Skeletal muscle cell (primary cell): Measurements from ENCODE around the gene THUMPD2.

Experiments
- DNase-seq: peaks from one replicate; pipeline ENCODE4 v3.0.0-alpha.2; 2010; ENCODE audit warnings: low read depth
- H3K4me3 ChIP-seq: 2 replicates; pipeline ENCODE4 v1.5.1; 2011; ENCODE audit warnings: low read depth, mild to moderate bottlenecking, control low read depth, low read length, moderate library complexity

THUMPD2 gene

DNA sequence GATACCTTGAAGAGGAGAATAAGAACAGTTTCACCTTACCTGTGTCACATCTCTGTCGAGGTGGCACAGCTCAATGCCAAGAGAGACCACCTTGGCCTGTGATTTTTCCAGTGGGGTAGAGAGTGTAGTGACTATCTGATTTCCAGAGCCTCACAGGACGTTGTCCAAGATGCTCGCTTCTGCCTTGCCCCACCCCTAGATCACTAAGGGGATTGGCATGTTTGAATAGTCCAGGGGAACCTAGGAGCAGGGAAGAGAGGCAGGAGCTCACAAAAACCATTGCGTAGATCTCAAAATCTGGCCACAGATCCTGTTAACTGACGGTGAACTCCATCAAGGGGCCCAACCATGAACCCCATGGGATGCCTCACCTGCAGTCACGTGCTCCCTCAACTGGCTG lies 89.2 kb downstream of the THUMPD2 start:
- no peak for DNase-seq
- no peak overlapping the region for H3K4me3 ChIP-seq

DNA sequence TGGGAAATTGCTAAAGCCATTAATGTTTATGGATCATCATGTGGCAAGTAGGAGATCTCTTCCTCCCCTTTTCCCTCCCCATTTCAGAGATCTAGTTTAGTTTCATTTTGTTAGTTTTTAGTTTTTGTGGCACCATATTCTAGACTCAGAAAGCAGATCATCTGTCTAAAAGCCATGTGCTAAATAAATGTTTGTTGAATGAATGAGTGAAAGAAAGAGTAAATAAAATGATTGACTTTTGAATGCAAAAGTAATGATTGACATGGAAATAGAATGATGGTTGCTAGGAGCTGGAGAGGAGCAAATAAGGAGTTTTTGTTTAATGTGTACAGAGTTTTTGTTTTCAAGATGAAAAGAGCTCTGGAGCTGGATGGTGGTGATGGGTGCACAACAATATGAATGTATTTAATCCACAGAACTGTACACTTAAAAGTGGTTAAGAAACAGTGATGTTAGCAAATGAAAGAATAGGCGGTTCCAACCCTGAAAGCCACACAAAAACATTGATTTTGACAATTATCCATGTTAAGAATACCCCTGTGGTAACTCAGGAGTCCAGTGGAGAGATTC lies 89.7 kb downstream of the THUMPD2 start:
- no peak for DNase-seq
- H3K4me3 ChIP-seq = no peak overlapping the region

DNA sequence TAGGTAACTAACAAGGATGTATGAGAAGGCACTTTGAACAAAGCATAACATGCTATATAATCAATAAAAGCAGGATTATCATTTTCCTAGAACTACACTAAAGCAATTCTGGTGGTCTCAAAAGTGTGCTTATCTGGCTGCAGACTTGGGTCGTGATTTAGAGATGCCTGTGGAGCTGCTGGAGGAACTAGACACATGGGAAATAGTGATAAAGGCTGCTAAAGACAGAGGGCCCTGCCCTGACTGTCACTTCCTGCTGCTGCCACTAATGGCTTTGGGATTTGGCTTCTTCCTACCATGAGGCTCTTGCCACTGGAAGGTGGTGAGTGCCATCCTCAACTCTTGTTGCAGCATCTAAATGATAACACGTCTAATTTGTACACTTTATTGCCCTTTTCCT lies 90.9 kb downstream of the THUMPD2 start:
- no peak overlapping the region for H3K4me3 ChIP-seq

DNA sequence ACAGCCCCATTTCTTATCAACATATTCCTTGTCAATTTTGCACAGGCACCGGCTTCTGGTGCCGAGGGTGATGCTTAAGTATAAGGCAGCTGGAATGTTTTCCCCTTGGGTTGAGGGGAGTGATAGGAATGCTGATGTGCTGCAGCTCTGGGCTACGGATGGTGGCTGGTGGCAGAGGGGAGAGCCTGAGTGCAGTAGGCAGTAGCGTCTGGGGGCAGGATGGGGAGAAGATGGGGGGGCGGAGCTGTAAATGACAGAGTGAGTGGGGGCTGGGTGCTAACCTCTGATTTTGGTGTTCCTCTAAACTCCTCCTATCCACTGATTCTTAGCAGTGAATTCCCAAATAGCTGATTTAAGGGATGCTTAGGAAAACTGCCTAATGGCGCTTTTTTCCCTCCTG lies 92.6 kb downstream of the THUMPD2 start:
- H3K4me3 ChIP-seq = no peak overlapping the region
- DNase-seq = no peak

More for the DNA sequence above, 90.9 kb downstream of the THUMPD2 start:
- no peak for DNase-seq
